ENCODE measurements around the gene AGAP1.

Gene AGAP1

GRCh38 chr2:236028066-236028465 is 534.2 kb downstream of the AGAP1 start:
- Histone ChIP-seq H3K27ac (ENCODE audit: insufficient read depth, low read depth, low read length, poor library complexity, severe bottlenecking) (no peak overlapping the region), H3K36me3 (ENCODE audit: control insufficient read depth, insufficient read depth, low read length) (no peaks in the 10 kb centered on the region), H3K27me3 (ENCODE audit: control insufficient read depth, insufficient read depth, low read length, poor library complexity, severe bottlenecking) (no peaks in the 10 kb centered on the region), H3K4me3 (ENCODE audit: insufficient read depth, low read depth, low read length) (no peak overlapping the region), H3K9me3 (ENCODE audit: control insufficient read depth, low read length) (no peaks in the 10 kb centered on the region), H3K4me1 (ENCODE audit: control insufficient read depth, insufficient read depth, low read length) (no peaks in the 10 kb centered on the region)
- WGBS, 2 experiments: 92 to 93% methylated on average over 3 to 4 of the region's 4 CpGs

GRCh38 chr2:236033462-236033861 is 539.6 kb downstream of the AGAP1 start:
- Histone ChIP-seq H3K27me3 (ENCODE audit: control insufficient read depth, insufficient read depth, low read length, poor library complexity, severe bottlenecking) (no peaks in the 10 kb centered on the region), H3K9me3 (ENCODE audit: control insufficient read depth, low read length) (no peaks in the 10 kb centered on the region), H3K4me1 (ENCODE audit: control insufficient read depth, insufficient read depth, low read length) (no peaks in the 10 kb centered on the region), H3K27ac (ENCODE audit: insufficient read depth, low read depth, low read length, poor library complexity, severe bottlenecking) (no peak overlapping the region), H3K36me3 (ENCODE audit: control insufficient read depth, insufficient read depth, low read length) (peaks cover 4% of the 10 kb centered on the region), H3K4me3 (ENCODE audit: insufficient read depth, low read depth, low read length) (no peak overlapping the region)
- 85 to 89% methylated on average over 7 of the region's 7 CpGs for WGBS, 2 experiments

GRCh38 chr2:236034974-236035373 is 541.1 kb downstream of the AGAP1 start:
- no peak overlapping the region for H3K27ac ChIP-seq (ENCODE audit: insufficient read depth, low read depth, low read length, poor library complexity, severe bottlenecking)
- H3K27me3 ChIP-seq (ENCODE audit: control insufficient read depth, insufficient read depth, low read length, poor library complexity, severe bottlenecking): no peaks in the 10 kb centered on the region
- peaks cover 7% of the 10 kb centered on the region for H3K36me3 ChIP-seq (ENCODE audit: control insufficient read depth, insufficient read depth, low read length)
- 84% methylated on average over 8 of the region's 8 CpGs for WGBS, 2 experiments
- H3K4me3 ChIP-seq (ENCODE audit: insufficient read depth, low read depth, low read length): no peak overlapping the region
- no peaks in the 10 kb centered on the region for H3K9me3 ChIP-seq (ENCODE audit: control insufficient read depth, low read length)
- H3K4me1 ChIP-seq (ENCODE audit: control insufficient read depth, insufficient read depth, low read length): no peaks in the 10 kb centered on the region

GRCh38 chr2:236036045-236036444 is 542.2 kb downstream of the AGAP1 start:
- Histone ChIP-seq H3K36me3 (ENCODE audit: control insufficient read depth, insufficient read depth, low read length) (peaks cover 7% of the 10 kb centered on the region), H3K9me3 (ENCODE audit: control insufficient read depth, low read length) (no peaks in the 10 kb centered on the region), H3K27me3 (ENCODE audit: control insufficient read depth, insufficient read depth, low read length, poor library complexity, severe bottlenecking) (no peaks in the 10 kb centered on the region), H3K4me1 (ENCODE audit: control insufficient read depth, insufficient read depth, low read length) (no peaks in the 10 kb centered on the region), H3K27ac (ENCODE audit: insufficient read depth, low read depth, low read length, poor library complexity, severe bottlenecking) (no peak overlapping the region), H3K4me3 (ENCODE audit: insufficient read depth, low read depth, low read length) (no peak overlapping the region)
- WGBS, 2 experiments: 90 to 92% methylated on average over 16 of the region's 16 CpGs

GRCh38 chr2:236038096-236038495 is 544.3 kb downstream of the AGAP1 start:
- Histone ChIP-seq H3K27ac (ENCODE audit: insufficient read depth, low read depth, low read length, poor library complexity, severe bottlenecking) (no peak overlapping the region), H3K27me3 (ENCODE audit: control insufficient read depth, insufficient read depth, low read length, poor library complexity, severe bottlenecking) (no peaks in the 10 kb centered on the region), H3K4me3 (ENCODE audit: insufficient read depth, low read depth, low read length) (no peak overlapping the region), H3K4me1 (ENCODE audit: control insufficient read depth, insufficient read depth, low read length) (no peaks in the 10 kb centered on the region), H3K36me3 (ENCODE audit: control insufficient read depth, insufficient read depth, low read length) (peaks cover 7% of the 10 kb centered on the region), H3K9me3 (ENCODE audit: control insufficient read depth, low read length) (no peaks in the 10 kb centered on the region)
- WGBS, 2 experiments: 86 to 88% methylated on average over 7 of the region's 7 CpGs

GRCh38 chr2:236040600-236041328 is 546.9 kb downstream of the AGAP1 start:
- no peaks in the 10 kb centered on the region for H3K27me3 ChIP-seq (ENCODE audit: control insufficient read depth, insufficient read depth, low read length, poor library complexity, severe bottlenecking)
- WGBS, 2 experiments: 94 to 96% methylated on average over 21 of the region's 21 CpGs

GRCh38 chr2:236041616-236042015 is 547.8 kb downstream of the AGAP1 start:
- no peak overlapping the region for H3K27ac ChIP-seq (ENCODE audit: insufficient read depth, low read depth, low read length, poor library complexity, severe bottlenecking)
- no peaks in the 10 kb centered on the region for H3K27me3 ChIP-seq (ENCODE audit: control insufficient read depth, insufficient read depth, low read length, poor library complexity, severe bottlenecking)
- peaks cover 7% of the 10 kb centered on the region for H3K36me3 ChIP-seq (ENCODE audit: control insufficient read depth, insufficient read depth, low read length)
- no peaks in the 10 kb centered on the region for H3K9me3 ChIP-seq (ENCODE audit: control insufficient read depth, low read length)
- 96 to 97% methylated on average over 8 of the region's 8 CpGs for WGBS, 2 experiments
- H3K4me1 ChIP-seq (ENCODE audit: control insufficient read depth, insufficient read depth, low read length): no peaks in the 10 kb centered on the region
- H3K4me3 ChIP-seq (ENCODE audit: insufficient read depth, low read depth, low read length): no peak overlapping the region

More at GRCh38 chr2:236040600-236041328, 546.9 kb downstream of the AGAP1 start:
- Histone ChIP-seq H3K4me3 (ENCODE audit: insufficient read depth, low read depth, low read length) (no peak overlapping the region), H3K36me3 (ENCODE audit: control insufficient read depth, insufficient read depth, low read length) (peaks cover 7% of the 10 kb centered on the region), H3K4me1 (ENCODE audit: control insufficient read depth, insufficient read depth, low read length) (no peaks in the 10 kb centered on the region), H3K9me3 (ENCODE audit: control insufficient read depth, low read length) (no peaks in the 10 kb centered on the region), H3K27ac (ENCODE audit: insufficient read depth, low read depth, low read length, poor library complexity, severe bottlenecking) (no peak overlapping the region)

GRCh38 chr2:236042087-236042486 is 548.2 kb downstream of the AGAP1 start:
- Histone ChIP-seq H3K27me3 (ENCODE audit: control insufficient read depth, insufficient read depth, low read length, poor library complexity, severe bottlenecking) (no peaks in the 10 kb centered on the region), H3K9me3 (ENCODE audit: control insufficient read depth, low read length) (no peaks in the 10 kb centered on the region), H3K4me1 (ENCODE audit: control insufficient read depth, insufficient read depth, low read length) (no peaks in the 10 kb centered on the region), H3K27ac (ENCODE audit: insufficient read depth, low read depth, low read length, poor library complexity, severe bottlenecking) (no peak overlapping the region), H3K36me3 (ENCODE audit: control insufficient read depth, insufficient read depth, low read length) (peaks cover 7% of the 10 kb centered on the region), H3K4me3 (ENCODE audit: insufficient read depth, low read depth, low read length) (no peak overlapping the region)
- WGBS, 2 experiments: 79 to 83% methylated on average over 6 of the region's 6 CpGs

GRCh38 chr2:236044191-236044590 is 550.3 kb downstream of the AGAP1 start:
- H3K36me3 ChIP-seq (ENCODE audit: control insufficient read depth, insufficient read depth, low read length): no peaks in the 10 kb centered on the region
- no peak overlapping the region for H3K4me3 ChIP-seq (ENCODE audit: insufficient read depth, low read depth, low read length)
- H3K27ac ChIP-seq (ENCODE audit: insufficient read depth, low read depth, low read length, poor library complexity, severe bottlenecking): no peak overlapping the region
- H3K4me1 ChIP-seq (ENCODE audit: control insufficient read depth, insufficient read depth, low read length): no peaks in the 10 kb centered on the region
- H3K27me3 ChIP-seq (ENCODE audit: control insufficient read depth, insufficient read depth, low read length, poor library complexity, severe bottlenecking): no peaks in the 10 kb centered on the region
- H3K9me3 ChIP-seq (ENCODE audit: control insufficient read depth, low read length): no peaks in the 10 kb centered on the region
- WGBS, 2 experiments: 94 to 96% methylated on average over 6 of the region's 6 CpGs

- Histone ChIP-seq H3K27me3 (ENCODE audit: control insufficient read depth, insufficient read depth, low read length, poor library complexity, severe bottlenecking) (no peaks in the 10 kb centered on the region), H3K4me3 (ENCODE audit: insufficient read depth, low read depth, low read length) (no peak overlapping the region), H3K9me3 (ENCODE audit: control insufficient read depth, low read length) (no peaks in the 10 kb centered on the region), H3K27ac (ENCODE audit: insufficient read depth, low read depth, low read length, poor library complexity, severe bottlenecking) (no peak overlapping the region), H3K4me1 (ENCODE audit: control insufficient read depth, insufficient read depth, low read length) (no peaks in the 10 kb centered on the region), H3K36me3 (ENCODE audit: control insufficient read depth, insufficient read depth, low read length) (no peaks in the 10 kb centered on the region)
- WGBS, 2 experiments: 93% methylated on average over 26 of the region's 26 CpGs
These were observed 551.7 kb downstream of the AGAP1 start for GRCh38 chr2:236045251-236046235.
